ENCODE results near the gene CDH4.

GRCh38 chr20:61332016-61332975 is 80.2 kb downstream of the CDH4 start:
- TF ChIP-seq SETDB1 (IDR thresholded peaks at IDR 0.05; ENCODE audit: low read length) (no peak), MEF2A (IDR thresholded peaks at IDR 0.05; ENCODE audit: control insufficient read depth, low read depth, low read length) (no peak), IFI16 (CRISPR knock-in tag; IDR thresholded peaks at IDR 0.05) (no peak), GATAD2A (IDR thresholded peaks at IDR 0.05) (no peak), E2F5 (CRISPR knock-in tag; IDR thresholded peaks at IDR 0.05) (no peak), ZNF830 (CRISPR knock-in tag; IDR thresholded peaks at IDR 0.05) (no peak)
